Body of pancreas (tissue), 4 donors: ENCODE results near the gene GABRP.

Experiments
- CTCF ChIP-seq, 7 experiments: fragments of 450-650 bp in 4 of 7; fragments of 200-600 bp in 3 of 7; sonication (generic) in 3 of 7; IDR thresholded peaks; one replicate each; pipeline ENCODE4 v1.5.1; 2016 to 2019; ENCODE audit warnings: antibody characterized with exemption in 7 of 7
- POLR2A ChIP-seq, 3 donors: fragments of 450-650 bp; IDR thresholded peaks; one replicate each; pipeline ENCODE4 v1.6.1; 2016; ENCODE audit warnings: antibody characterized with exemption in 3 of 3, mild to moderate bottlenecking in 2 of 3

DNA sequence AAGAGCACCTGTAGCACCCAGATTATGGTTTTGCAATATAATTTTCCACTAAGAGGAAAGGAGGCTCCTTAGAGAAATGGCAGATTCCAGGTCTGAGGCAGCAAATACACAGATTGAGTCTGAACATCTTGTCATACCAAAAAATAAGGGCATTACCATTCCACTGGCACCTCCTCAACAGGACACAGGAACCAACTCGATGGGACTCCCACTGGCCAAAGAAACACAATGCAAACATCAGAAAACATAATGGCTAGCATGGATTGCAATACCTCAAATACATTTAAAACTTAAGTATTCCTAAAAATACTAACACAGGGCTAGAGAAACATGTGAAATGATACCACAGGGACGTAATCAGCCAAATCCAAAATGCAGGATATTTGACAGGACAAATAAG is 65.8 kb downstream of the GABRP start:
- TF ChIP-seq CTCF (IDR thresholded peaks at IDR 0.05) (no peak), POLR2A (IDR thresholded peaks at IDR 0.05) (no peak)
